GM12878 (cell line): Measurements from ENCODE around the gene PPWD1. TPM values are rescaled to one million over a fixed set of nuclear protein-coding genes. Genes with fewer than 3 reads are reported as not detected.

ENCODE experiments used
- FOXM1 ChIP-seq: IDR thresholded peaks from 2 replicates; pipeline ENCODE4 v1.6.1; 2012; ENCODE audit warnings: low read depth, mild to moderate bottlenecking, inconsistent platforms, low read length, moderate library complexity
- NR2F1 ChIP-seq: fragments of 450-650 bp; conservative IDR thresholded peaks from 2 replicates; pipeline ENCODE4 v1.6.1; 2017; ENCODE audit warnings: mild to moderate bottlenecking
- PKNOX1 ChIP-seq: fragments of 450-650 bp; IDR thresholded peaks from 2 replicates; pipeline ENCODE4 v1.6.1; 2016; ENCODE audit warnings: mild to moderate bottlenecking
- TARDBP ChIP-seq: IDR thresholded peaks from 2 replicates; pipeline ENCODE4 v1.6.1; 2016; ENCODE audit warnings: borderline replicate concordance
- TBL1XR1 ChIP-seq: IDR thresholded peaks from 2 replicates; pipeline ENCODE4 v1.6.1; 2012; ENCODE audit warnings: low read depth, low read length, improper control_type of control experiment
- YY1 ChIP-seq: IDR thresholded peaks from 2 replicates; pipeline ENCODE4 v1.6.1; 2011; ENCODE audit warnings: low read depth, mild to moderate bottlenecking, low read length
- polyA plus RNA-seq, 11 experiments: library from polyadenylated mRNA; depleted of rRNA in 4 of 11; unstranded in 6 of 11; stranded (reverse) in 5 of 11; fragments of >200 nt; fragmentation: Nextera tagmentation in 4 of 11; fragmentation: Illumina TruSeq in 1 of 11; extraction: Ambion mirVana in 4 of 11; extraction: Trizol in 1 of 11; gene quantifications; 1 replicate in 1 of 11; 2 replicates in 10 of 11; pipeline versions ENCODE4 v1.2.1 to v1.2.3, GENCODE V29; 2011 to 2016; ENCODE audit warnings: inconsistent platforms in 2 of 11, missing spikeins in 2 of 11, low read depth in 1 of 11
- small RNA-seq: library from RNA; depleted of rRNA; stranded (forward); fragments of <200 nt; gene quantifications from one replicate; pipeline ENCODE3, GENCODE V24; 2014
- total RNA-seq, 4 experiments: library from RNA; depleted of rRNA in 3 of 4; stranded (reverse); fragments of >200 nt in 3 of 4; fragmentation: Illumina TruSeq in 1 of 4; extraction: Trizol in 1 of 4; gene quantifications; 2 replicates each; pipeline versions ENCODE4 v1.2.1 to v1.2.3, GENCODE V29; 2013 to 2021

PPWD1 gene
- total and polyA plus RNA-seq, 10 of the 15 experiments (the other 5 are each of a cell fraction or from before 2014, with no cell fraction given), result 18.0 to 53.9 (median 43.2) TPM

DNA sequence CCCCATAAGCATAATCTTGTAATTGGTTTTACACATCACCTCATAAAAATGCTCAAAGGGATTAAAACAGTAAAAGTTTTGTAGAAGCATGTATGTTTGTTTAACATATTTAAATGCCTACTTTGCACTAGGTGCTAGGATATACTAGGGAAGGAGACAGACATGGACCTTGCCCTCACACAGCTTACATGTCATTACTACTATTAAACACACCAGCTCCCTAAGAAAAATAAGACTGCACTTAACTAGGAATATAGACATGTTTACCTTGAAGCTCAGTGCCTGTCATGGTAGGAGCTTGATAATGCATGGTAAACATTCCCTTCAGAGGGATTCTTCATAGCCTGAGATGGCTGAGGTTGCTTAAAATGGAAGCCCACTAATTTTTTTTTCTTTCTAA lies 67.9 kb downstream of the PPWD1 start (continued):
- TF ChIP-seq FOXM1, result no peak
- no peak for TF ChIP-seq PKNOX1
- TF ChIP-seq TBL1XR1, result no peak
- TF ChIP-seq NR2F1, result no peak
- no peak for TF ChIP-seq TARDBP
- no peak for TF ChIP-seq YY1

Small RNAs within 50 kb of the gene (small RNA-seq; reads per million reads assigned to genes)
- not detected for gene RNU6-540P

Other genes starting within 250 kb of the PPWD1 start
- gene ADAMTS6, start 81.4 kb upstream of the PPWD1 start, total RNA-seq (2014; rRNA removed), result 10.8 and 13.2 TPM in 2 replicates
- gene ADAMTS6, start 81.4 kb upstream of the PPWD1 start, total RNA-seq (2014; rRNA removed; fragmentation: Illumina TruSeq; extraction: Trizol), result 12.0 and 12.3 TPM in 2 replicates
- 8.8 and 12.3 TPM in 2 replicates for gene ADAMTS6, start 81.4 kb upstream of the PPWD1 start, total RNA-seq (2021)
- gene ADAMTS6, start 81.4 kb upstream of the PPWD1 start, polyA plus RNA-seq (2011; rRNA removed), result 11.7 and 14.2 TPM in 2 replicates
- gene ADAMTS6, start 81.4 kb upstream of the PPWD1 start, polyA plus RNA-seq (2014; fragmentation: Illumina TruSeq; extraction: Trizol), result 5.2 and 8.3 TPM in 2 replicates
- gene ADAMTS6, start 81.4 kb upstream of the PPWD1 start, polyA plus RNA-seq (2014; fragmentation: Nextera tagmentation; extraction: Ambion mirVana), result 1 to 10 TPM; 1.1 to 1.2 TPM
- gene ADAMTS6, start 81.4 kb upstream of the PPWD1 start, polyA plus RNA-seq (2014; rRNA removed), result 7.8 and 8.4 TPM in 2 replicates
- 1 to 10 TPM; 1.1 to 1.7 TPM for gene ADAMTS6, start 81.4 kb upstream of the PPWD1 start, polyA plus RNA-seq (2016; fragmentation: Nextera tagmentation; extraction: Ambion mirVana)
- 29.5 and 38.4 TPM in 2 replicates for gene CENPK, start 128 bp upstream of the PPWD1 start, total RNA-seq (2014; rRNA removed)
- 44.1 and 48.4 TPM in 2 replicates for gene CENPK, start 128 bp upstream of the PPWD1 start, total RNA-seq (2014; rRNA removed; fragmentation: Illumina TruSeq; extraction: Trizol)
- gene CENPK, start 128 bp upstream of the PPWD1 start, total RNA-seq (2021), result 25.7 and 32.0 TPM in 2 replicates
- gene CENPK, start 128 bp upstream of the PPWD1 start, polyA plus RNA-seq (2011; rRNA removed), result 38.5 and 68.3 TPM in 2 replicates
- 42.3 and 49.3 TPM in 2 replicates for gene CENPK, start 128 bp upstream of the PPWD1 start, polyA plus RNA-seq (2014; fragmentation: Illumina TruSeq; extraction: Trizol)
- 10 to 100 TPM; 76.5 to 94.3 TPM for gene CENPK, start 128 bp upstream of the PPWD1 start, polyA plus RNA-seq (2014; fragmentation: Nextera tagmentation; extraction: Ambion mirVana)
- gene CENPK, start 128 bp upstream of the PPWD1 start, polyA plus RNA-seq (2014; rRNA removed), result 25.0 and 30.1 TPM in 2 replicates
- 10 to 100 TPM; 65.5 to 68.9 TPM for gene CENPK, start 128 bp upstream of the PPWD1 start, polyA plus RNA-seq (2016; fragmentation: Nextera tagmentation; extraction: Ambion mirVana)
- gene TRIM23, start 61.0 kb downstream of the PPWD1 start, total RNA-seq (2014; rRNA removed), result 4.6 and 5.6 TPM in 2 replicates
- gene TRIM23, start 61.0 kb downstream of the PPWD1 start, total RNA-seq (2014; rRNA removed; fragmentation: Illumina TruSeq; extraction: Trizol), result 3.9 and 5.0 TPM in 2 replicates
- gene TRIM23, start 61.0 kb downstream of the PPWD1 start, total RNA-seq (2021), result 3.6 and 4.4 TPM in 2 replicates
- 4.8 and 6.5 TPM in 2 replicates for gene TRIM23, start 61.0 kb downstream of the PPWD1 start, polyA plus RNA-seq (2011; rRNA removed)
- 2.0 and 2.1 TPM in 2 replicates for gene TRIM23, start 61.0 kb downstream of the PPWD1 start, polyA plus RNA-seq (2014; fragmentation: Illumina TruSeq; extraction: Trizol)
- gene TRIM23, start 61.0 kb downstream of the PPWD1 start, polyA plus RNA-seq (2014; fragmentation: Nextera tagmentation; extraction: Ambion mirVana), result 1 to 10 TPM; 1.9 to 2.1 TPM
- 2.1 and 2.8 TPM in 2 replicates for gene TRIM23, start 61.0 kb downstream of the PPWD1 start, polyA plus RNA-seq (2014; rRNA removed)
- gene TRIM23, start 61.0 kb downstream of the PPWD1 start, polyA plus RNA-seq (2016; fragmentation: Nextera tagmentation; extraction: Ambion mirVana), result 1 to 10 TPM; 1.9 to 2.0 TPM
- gene SHLD3, start 61.7 kb downstream of the PPWD1 start, total RNA-seq (2014; rRNA removed), result 4.0 and 4.6 TPM in 2 replicates
- gene SHLD3, start 61.7 kb downstream of the PPWD1 start, total RNA-seq (2014; rRNA removed; fragmentation: Illumina TruSeq; extraction: Trizol), result 5.9 and 6.0 TPM in 2 replicates
- gene SHLD3, start 61.7 kb downstream of the PPWD1 start, total RNA-seq (2021), result 2.8 and 3.1 TPM in 2 replicates
- 5.7 and 9.2 TPM in 2 replicates for gene SHLD3, start 61.7 kb downstream of the PPWD1 start, polyA plus RNA-seq (2011; rRNA removed)
- 6.1 and 8.6 TPM in 2 replicates for gene SHLD3, start 61.7 kb downstream of the PPWD1 start, polyA plus RNA-seq (2014; fragmentation: Illumina TruSeq; extraction: Trizol)
- 1 to 10 TPM; 5.7 to 9.2 TPM for gene SHLD3, start 61.7 kb downstream of the PPWD1 start, polyA plus RNA-seq (2014; fragmentation: Nextera tagmentation; extraction: Ambion mirVana)
- 3.2 and 3.7 TPM in 2 replicates for gene SHLD3, start 61.7 kb downstream of the PPWD1 start, polyA plus RNA-seq (2014; rRNA removed)
- 1 to 10 TPM; 5.4 to 5.9 TPM for gene SHLD3, start 61.7 kb downstream of the PPWD1 start, polyA plus RNA-seq (2016; fragmentation: Nextera tagmentation; extraction: Ambion mirVana)
- 16.5 and 17.9 TPM in 2 replicates for gene TRAPPC13, start 61.7 kb downstream of the PPWD1 start, total RNA-seq (2014; rRNA removed)
- 26.2 and 28.4 TPM in 2 replicates for gene TRAPPC13, start 61.7 kb downstream of the PPWD1 start, total RNA-seq (2014; rRNA removed; fragmentation: Illumina TruSeq; extraction: Trizol)
- 16.0 and 22.1 TPM in 2 replicates for gene TRAPPC13, start 61.7 kb downstream of the PPWD1 start, total RNA-seq (2021)
- gene TRAPPC13, start 61.7 kb downstream of the PPWD1 start, polyA plus RNA-seq (2011; rRNA removed), result 23.2 and 32.9 TPM in 2 replicates
- 22.9 and 37.6 TPM in 2 replicates for gene TRAPPC13, start 61.7 kb downstream of the PPWD1 start, polyA plus RNA-seq (2014; fragmentation: Illumina TruSeq; extraction: Trizol)
- gene TRAPPC13, start 61.7 kb downstream of the PPWD1 start, polyA plus RNA-seq (2014; fragmentation: Nextera tagmentation; extraction: Ambion mirVana), result 10 to 100 TPM; 23.7 to 35.6 TPM
- gene TRAPPC13, start 61.7 kb downstream of the PPWD1 start, polyA plus RNA-seq (2014; rRNA removed), result 19.0 and 28.6 TPM in 2 replicates
- 10 to 100 TPM; 31.7 to 32.0 TPM for gene TRAPPC13, start 61.7 kb downstream of the PPWD1 start, polyA plus RNA-seq (2016; fragmentation: Nextera tagmentation; extraction: Ambion mirVana)
- gene SGTB, start 158.8 kb downstream of the PPWD1 start, total RNA-seq (2014; rRNA removed), result 4.5 and 5.1 TPM in 2 replicates
- 5.3 and 5.7 TPM in 2 replicates for gene SGTB, start 158.8 kb downstream of the PPWD1 start, total RNA-seq (2014; rRNA removed; fragmentation: Illumina TruSeq; extraction: Trizol)
- gene SGTB, start 158.8 kb downstream of the PPWD1 start, total RNA-seq (2021), result 7.8 and 8.3 TPM in 2 replicates
- gene SGTB, start 158.8 kb downstream of the PPWD1 start, polyA plus RNA-seq (2011; rRNA removed), result 5.7 and 11.6 TPM in 2 replicates
- 5.4 and 5.5 TPM in 2 replicates for gene SGTB, start 158.8 kb downstream of the PPWD1 start, polyA plus RNA-seq (2014; fragmentation: Illumina TruSeq; extraction: Trizol)
- gene SGTB, start 158.8 kb downstream of the PPWD1 start, polyA plus RNA-seq (2014; fragmentation: Nextera tagmentation; extraction: Ambion mirVana), result 1 to 10 TPM; 1.0 to 1.4 TPM
- gene SGTB, start 158.8 kb downstream of the PPWD1 start, polyA plus RNA-seq (2014; rRNA removed), result 2.4 and 3.0 TPM in 2 replicates
- gene SGTB, start 158.8 kb downstream of the PPWD1 start, polyA plus RNA-seq (2016; fragmentation: Nextera tagmentation; extraction: Ambion mirVana), result 1 to 10 TPM; 5.4 to 5.5 TPM
- 29.6 and 31.6 TPM in 2 replicates for gene NLN, start 158.9 kb downstream of the PPWD1 start, total RNA-seq (2014; rRNA removed)
- gene NLN, start 158.9 kb downstream of the PPWD1 start, total RNA-seq (2014; rRNA removed; fragmentation: Illumina TruSeq; extraction: Trizol), result 33.4 and 35.1 TPM in 2 replicates
- 38.8 and 43.8 TPM in 2 replicates for gene NLN, start 158.9 kb downstream of the PPWD1 start, total RNA-seq (2021)
- gene NLN, start 158.9 kb downstream of the PPWD1 start, polyA plus RNA-seq (2011; rRNA removed), result 15.9 and 23.4 TPM in 2 replicates
- 35.2 and 40.4 TPM in 2 replicates for gene NLN, start 158.9 kb downstream of the PPWD1 start, polyA plus RNA-seq (2014; fragmentation: Illumina TruSeq; extraction: Trizol)
- gene NLN, start 158.9 kb downstream of the PPWD1 start, polyA plus RNA-seq (2014; fragmentation: Nextera tagmentation; extraction: Ambion mirVana), result 1 to 10 TPM; 6.8 to 9.2 TPM
- 26.0 and 27.8 TPM in 2 replicates for gene NLN, start 158.9 kb downstream of the PPWD1 start, polyA plus RNA-seq (2014; rRNA removed)
- gene NLN, start 158.9 kb downstream of the PPWD1 start, polyA plus RNA-seq (2016; fragmentation: Nextera tagmentation; extraction: Ambion mirVana), result 10 to 100 TPM; 56.1 to 56.9 TPM